Measurements from ENCODE around the gene ECM2. TPM values are rescaled to one million over a fixed set of nuclear protein-coding genes. Genes with fewer than 3 reads are reported as not detected.

Gene ECM2
- total RNA-seq, 1 experiment from 2014 or later, result not detected

- DNase-seq (ENCODE audit: low spot score), result no peak
Observed at GRCh38 chr9:92467041-92467440, 68.7 kb downstream of the ECM2 start.

- no peak for DNase-seq (ENCODE audit: low spot score)
Observed at GRCh38 chr9:92463984-92464383, 71.8 kb downstream of the ECM2 start.

- no peak for DNase-seq (ENCODE audit: low spot score)
Observed at GRCh38 chr9:92463387-92463786, 72.4 kb downstream of the ECM2 start.

GRCh38 chr9:92457576-92457975, 78.2 kb downstream of the ECM2 start:
- no peak for DNase-seq (ENCODE audit: low spot score)

DNA sequence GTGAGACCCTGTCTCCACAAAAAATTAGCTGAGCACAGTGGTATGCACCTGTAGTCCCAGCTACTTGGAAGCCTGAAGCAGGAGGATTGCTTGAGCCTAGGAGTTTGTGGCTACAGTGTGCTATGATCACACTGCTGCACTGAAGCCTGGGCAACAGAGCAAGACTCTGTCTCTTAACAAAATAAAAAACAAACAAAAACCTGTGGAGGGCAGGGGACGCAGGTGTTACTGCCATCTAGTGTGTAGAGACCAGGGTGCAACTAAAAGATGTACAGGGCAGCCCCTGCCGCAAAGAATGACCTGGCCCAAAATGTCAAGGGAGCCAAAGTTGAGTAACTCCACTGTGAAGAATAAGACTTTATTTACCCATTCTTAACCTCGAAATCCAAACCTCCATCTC, 80.6 kb downstream of the ECM2 start:
- DNase-seq (ENCODE audit: low spot score), result peak; percentile 3

DNA sequence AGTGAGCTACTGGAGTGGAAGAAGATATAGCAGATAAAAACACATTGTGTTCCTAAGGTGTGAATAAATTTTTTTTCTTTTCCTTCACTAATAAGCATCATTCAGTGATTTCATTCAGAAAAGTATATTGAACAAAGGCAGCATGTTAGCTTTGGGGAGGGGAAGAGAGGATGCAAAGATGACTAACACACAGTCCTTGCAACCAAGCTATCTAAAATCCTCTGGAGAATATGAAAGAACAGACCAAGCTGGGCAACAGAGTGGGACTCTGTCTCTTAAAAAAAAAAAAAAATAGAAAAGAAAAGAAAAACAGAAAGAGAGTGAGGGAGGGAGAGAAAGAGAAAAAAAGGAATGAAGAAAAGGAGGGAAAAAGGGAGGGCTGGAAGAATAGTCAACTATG, 89.3 kb downstream of the ECM2 start:
- DNase-seq (ENCODE audit: low spot score), result no peak

Small RNA genes within 50 kb of the gene (small RNA-seq; reads per million reads assigned to genes)
- gene AL157827.1 (not detected), gene MIR4670 (not detected)

Other genes starting within 250 kb of the ECM2 start
- gene IARS1, start 242.3 kb downstream of the ECM2 start, total RNA-seq (2014; rRNA removed; shearing (Covaris generic)), result 121 and 123 TPM in 2 replicates
- gene NOL8, start 210.6 kb downstream of the ECM2 start, total RNA-seq (2014; rRNA removed; shearing (Covaris generic)), result 9.3 and 12.3 TPM in 2 replicates
- gene CENPP, start 210.0 kb downstream of the ECM2 start, total RNA-seq (2014; rRNA removed; shearing (Covaris generic)), result 2.6 and 5.8 TPM in 2 replicates
- gene OGN, start 131.4 kb downstream of the ECM2 start, total RNA-seq (2014; rRNA removed; shearing (Covaris generic)), result not detected in 2 replicates
- gene OMD, start 111.5 kb downstream of the ECM2 start, total RNA-seq (2014; rRNA removed; shearing (Covaris generic)), result not detected in 2 replicates
- not detected in 2 replicates for gene ASPN, start 53.5 kb downstream of the ECM2 start, total RNA-seq (2014; rRNA removed; shearing (Covaris generic))
- gene IPPK, start 134.1 kb upstream of the ECM2 start, total RNA-seq (2014; rRNA removed; shearing (Covaris generic)), result 16.5 and 20.4 TPM in 2 replicates
- 24.4 and 24.9 TPM in 2 replicates for gene BICD2, start 228.8 kb upstream of the ECM2 start, total RNA-seq (2014; rRNA removed; shearing (Covaris generic))

Measured in HT-29 (cell line).